GM19438 (cell line): ENCODE results near the gene FNDC3B.
"Not testable (repeated sequence)": the region's sequence is repeated elsewhere in the genome, so short reads cannot be mapped to it uniquely, and the experiment has no call there.

Experiments
- ATAC-seq: cut with Tn5 transposase; IDR thresholded peaks from one replicate; pipeline ENCODE4 v1.9.1; 2021; ENCODE audit warnings: low read depth; ENCODE audit not compliant: unreplicated experiment

FNDC3B gene

DNA sequence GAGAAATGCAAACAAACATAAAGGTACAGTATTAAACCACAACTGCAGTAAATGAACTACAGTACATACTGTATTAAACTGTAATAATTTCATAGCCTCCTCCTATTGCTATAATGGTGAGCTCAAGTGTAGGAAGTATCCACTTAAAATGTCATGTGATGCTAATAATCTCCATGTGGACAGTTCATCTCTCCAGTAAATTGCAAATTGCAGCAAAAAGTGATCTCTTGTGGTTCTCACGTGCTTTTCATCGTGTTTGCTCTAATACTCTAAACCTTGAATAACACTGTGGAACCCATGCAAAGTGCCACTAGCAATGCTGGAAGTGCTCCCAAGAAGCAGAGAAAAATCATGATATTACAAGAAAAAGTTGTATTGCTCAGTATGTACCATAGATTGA, 9.2 kb upstream of the FNDC3B start:
- no peak for ATAC-seq

DNA sequence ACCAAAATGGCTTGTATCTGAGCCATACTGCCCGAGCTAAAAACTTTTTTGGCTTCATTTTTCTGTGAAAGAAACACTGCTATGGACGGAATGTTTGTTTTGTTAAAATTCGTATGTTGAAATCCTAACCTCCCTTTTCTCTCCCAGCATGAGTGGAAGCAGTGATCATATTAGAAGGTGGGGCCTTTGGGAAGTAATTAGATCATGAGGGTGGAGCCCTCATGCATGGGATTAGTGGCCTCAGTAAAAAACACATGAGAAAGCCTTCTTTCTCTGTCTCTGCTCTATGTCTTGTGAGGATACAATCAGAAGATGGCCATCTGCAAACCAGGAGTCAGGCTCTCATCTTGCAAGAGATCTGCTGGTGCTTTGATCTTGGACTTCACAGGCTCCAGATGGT, 7.4 kb upstream of the FNDC3B start:
- ATAC-seq: no peak

DNA sequence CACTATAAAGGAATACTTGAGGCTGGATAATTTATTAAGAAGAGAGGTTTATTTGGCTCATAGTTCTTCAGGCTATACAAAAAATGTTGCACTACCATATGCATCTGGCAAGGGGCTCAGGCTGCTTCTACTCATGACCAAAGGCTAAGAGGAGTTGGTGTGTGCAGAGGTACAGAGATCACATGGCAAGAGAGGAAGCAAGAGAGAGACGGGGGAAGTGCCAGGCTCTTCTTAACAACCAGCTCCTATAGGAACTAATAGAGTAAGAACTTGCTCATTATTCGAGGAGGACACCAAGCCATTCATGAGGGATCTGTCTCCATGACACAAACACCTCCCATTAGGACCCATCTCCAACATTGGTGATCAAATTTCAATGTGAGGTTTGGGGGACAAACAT, 6.0 kb upstream of the FNDC3B start:
- ATAC-seq: no peak

DNA sequence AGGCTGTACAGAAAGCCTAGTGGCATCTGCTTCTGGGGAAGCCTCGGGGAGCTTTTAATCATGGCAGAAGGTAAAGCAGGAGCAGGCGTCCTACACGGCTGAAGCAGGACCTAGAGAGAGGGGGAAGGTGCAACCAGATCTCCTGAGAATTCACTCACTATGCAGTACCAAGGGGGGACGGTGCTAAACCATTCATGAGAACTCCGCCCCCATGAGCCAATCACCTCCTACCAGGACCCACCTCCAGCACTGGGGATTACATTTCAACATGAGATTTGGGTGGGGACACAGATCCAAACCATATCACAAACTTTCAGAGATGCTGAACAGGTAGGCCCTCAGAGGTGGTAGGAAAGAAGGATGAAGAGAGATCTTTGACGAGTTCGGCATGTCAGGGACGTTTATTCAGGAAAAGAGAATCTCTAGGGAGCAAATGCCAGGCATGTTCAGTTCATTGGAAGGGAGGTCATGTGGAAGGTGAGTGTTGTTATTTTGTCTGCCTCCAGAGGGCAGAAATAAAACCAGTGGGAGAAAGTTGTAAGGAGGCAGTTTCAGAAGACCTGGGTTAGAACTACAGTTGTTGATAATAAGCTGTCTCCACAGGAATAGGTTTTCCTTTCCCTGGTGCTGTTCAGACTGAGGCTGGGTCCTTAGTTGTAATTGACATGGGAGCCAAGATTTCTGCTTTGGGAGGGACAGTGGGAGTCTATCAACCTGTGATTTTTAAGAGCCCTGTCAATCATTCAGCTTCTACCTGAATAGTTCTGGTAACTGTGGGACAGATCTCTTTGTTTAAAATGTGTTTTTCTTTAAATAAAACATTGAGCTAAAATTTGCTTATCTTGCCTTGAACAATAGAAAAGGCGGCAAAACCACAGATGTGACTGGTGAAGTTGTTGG, 4.3 kb upstream of the FNDC3B start:
- ATAC-seq: no peak

DNA sequence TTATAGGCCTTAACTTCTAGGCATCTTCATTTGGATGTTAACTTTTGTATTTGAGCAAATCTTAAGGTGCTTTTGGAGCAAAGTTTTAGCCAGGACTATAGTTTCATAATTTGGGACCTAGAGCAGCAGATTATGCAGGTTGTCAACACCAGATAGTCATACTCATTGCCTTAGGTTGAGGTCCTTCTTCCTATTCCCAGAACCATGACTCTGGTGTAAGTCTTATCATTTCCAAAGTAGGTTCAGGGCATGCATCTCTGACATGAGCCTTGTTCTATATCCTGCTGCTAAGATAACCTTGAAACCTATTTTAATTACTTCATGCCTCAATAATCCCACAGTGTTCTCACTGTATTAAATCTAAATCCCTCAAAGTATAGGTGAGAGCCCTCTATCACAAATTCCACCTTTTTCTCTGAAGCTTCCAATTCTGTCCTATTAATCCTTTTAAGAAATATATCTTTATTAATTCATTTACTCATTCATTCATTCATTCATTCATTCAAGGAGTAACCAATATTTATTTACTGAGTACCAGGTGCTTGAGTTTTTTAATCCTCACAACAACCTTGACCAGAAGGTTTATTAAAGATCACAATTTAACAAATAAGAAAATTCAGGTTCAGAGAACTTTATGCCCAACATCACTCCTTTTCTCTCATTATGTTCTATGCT, 2.7 kb upstream of the FNDC3B start:
- ATAC-seq: no peak

DNA sequence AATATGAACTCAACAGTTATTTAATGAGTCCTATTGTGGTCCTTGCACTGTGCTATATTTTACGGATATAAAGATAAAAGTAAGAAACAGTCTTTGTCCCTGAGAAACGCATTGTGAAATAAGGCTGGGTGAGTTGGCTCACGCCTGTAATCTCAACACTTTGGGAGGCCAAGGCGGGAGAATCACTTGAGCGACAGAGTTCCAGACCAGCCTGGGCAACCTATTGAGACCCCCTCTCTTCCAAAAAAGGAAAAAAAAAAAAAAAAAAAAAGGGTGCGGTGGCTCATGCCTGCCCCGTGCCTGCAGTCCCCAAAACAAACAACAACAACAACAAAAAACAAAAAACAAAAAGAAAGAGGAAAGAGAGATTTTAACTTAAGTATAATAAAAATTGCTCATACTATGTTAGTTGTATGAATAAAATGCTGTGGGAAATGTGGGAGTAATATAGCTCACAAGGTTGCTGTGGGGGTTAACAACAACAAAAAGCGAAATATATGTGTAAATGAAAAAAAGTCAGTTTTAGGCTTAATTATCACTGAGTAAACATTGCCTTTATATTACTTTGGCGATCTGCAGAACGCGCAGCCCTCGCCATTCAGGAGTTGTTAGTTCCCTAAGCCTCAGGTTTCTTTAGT, 461 bp upstream of the FNDC3B start:
- ATAC-seq: no peak

DNA sequence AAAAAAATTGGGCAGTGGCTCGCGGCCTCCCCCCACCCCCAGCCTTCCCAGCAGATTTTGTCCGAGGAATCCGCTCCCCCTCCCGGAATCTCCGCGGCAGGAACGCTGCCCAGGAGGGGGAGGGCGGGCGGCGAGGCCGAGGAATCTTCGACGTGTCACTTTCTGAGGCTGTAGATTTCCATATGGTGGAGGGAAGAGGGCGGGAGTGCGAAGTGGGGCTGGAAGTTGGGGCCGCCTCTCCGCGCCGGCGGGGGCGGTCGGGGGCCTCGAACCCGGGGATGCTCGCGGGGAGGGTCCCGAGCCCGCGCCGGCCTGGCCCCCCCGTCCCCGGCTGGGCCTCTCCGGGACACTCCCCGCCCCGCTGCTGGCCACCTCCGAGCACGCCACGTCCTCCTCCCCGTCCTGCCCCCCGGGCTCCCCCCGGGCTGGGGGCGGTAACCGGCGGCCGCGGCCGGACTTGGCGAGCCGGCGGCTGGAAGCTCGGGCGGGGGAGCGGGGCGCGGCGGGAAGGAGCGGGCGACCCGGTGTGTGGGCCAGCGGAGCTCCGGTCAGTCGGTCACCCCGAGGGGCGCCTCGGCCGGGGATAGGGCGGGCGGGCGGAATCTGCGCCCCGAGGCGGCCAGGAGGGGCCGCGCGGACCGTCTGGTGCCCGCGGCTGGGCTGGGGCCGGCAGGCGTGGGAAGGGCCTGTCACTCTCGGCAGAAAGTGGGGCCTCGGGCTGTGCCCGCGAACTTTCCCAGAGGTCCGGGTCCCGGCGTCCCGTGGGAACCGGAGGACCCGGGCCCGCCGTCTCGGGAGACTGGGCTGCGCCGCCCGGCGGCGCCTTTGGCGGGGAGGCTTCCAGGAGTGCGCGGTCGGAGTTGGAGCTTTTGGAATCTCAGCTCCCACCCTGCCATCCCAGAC, 951 bp downstream of the FNDC3B start:
- peak; percentile 24 for ATAC-seq

DNA sequence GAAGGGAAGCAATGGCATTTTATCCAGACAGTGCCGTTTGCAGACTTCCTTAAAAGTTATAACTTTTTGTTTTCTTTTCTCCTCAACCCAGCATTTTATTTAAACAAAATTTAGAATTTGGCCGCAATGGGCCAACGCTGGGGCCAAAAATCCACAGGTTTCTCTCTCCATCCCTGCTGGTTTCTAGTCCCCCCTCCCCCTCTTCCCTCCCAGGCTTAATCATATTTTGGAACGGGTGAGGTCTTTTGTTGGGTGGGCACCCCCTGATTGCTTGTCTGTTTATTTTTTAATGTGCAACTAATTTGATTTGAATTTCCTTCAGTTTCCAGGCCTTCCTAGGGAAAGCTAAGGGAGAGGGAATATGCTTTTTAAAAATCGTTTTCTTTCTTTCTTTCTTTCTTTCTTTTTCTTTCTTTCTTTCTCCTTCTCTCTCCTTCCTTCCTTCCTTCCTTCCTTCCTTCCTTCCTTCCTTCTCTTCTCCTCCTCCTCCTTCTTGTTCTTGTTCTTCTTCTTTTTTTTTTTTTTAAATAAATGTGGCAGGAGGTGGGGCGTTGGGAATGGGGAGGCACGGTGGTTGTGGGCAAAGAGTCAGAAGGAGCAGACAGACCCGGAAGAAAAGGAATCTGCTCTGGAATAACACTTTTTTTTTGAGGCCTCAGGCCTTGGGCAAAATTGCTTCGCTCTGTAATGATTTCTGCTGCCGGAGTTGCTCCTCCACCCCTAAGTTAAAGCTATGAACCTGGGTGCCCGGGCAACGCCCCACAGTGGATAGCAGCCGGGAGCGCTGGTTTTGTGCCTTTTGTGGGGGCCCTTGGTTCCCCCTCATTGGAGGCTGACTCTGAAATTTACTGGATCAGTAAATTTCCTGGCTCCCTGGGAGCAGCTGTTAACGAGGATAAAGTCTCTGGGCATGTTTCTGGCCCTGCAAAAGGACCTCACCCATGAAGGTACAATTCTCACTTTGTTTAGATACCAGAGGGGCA, 1.9 kb downstream of the FNDC3B start:
- ATAC-seq: no peak

DNA sequence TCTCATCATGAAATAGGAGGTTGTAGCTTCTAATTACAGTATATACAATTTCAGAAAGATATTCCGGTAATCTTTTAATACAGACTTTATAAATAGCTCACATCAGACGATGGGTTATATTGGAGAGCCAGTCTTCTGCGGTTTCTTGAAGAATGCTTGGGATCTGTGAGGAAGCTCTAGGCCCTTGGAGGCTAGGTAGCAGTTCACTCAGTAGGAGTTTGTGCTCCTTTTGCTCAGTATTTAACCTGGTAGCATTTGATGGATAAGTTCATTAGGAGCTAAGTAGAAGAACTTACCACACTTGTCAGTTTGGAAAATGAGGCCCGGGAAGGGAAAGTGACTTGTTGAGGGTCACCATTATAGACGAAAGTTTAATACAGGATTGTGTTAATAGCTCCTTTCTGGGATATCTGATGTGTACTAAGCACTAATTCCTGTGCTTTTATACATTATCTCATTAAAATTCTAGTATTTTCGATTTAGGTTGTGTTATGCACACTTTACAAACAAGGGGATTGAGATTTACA, 2.8 kb downstream of the FNDC3B start:
- no peak for ATAC-seq

DNA sequence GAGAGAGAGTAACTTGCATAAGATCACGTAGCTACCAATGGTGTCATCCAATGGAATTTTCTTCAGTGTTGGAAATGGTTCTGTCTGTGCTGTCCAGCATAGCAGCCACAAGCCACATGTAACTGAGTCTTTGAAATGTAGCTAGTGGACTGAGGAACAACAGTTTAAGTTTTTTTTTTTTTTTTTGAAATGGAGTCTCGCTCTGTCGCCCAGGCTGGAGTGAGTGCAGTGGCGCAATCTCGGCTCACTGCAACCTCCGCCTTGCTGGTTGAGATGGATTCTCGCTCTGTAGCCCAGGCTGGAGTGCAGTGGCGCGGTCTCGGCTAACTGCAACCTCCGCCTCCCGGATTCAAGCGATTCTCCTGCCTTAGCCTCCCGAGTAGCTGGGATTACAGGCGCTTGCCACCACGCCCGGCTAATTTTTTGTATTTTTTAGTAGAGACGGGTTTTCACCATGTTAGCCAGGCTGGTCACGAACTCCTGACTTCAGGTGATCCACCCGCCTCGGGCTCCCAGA, 3.3 kb downstream of the FNDC3B start:
- not testable (repeated sequence) for ATAC-seq

DNA sequence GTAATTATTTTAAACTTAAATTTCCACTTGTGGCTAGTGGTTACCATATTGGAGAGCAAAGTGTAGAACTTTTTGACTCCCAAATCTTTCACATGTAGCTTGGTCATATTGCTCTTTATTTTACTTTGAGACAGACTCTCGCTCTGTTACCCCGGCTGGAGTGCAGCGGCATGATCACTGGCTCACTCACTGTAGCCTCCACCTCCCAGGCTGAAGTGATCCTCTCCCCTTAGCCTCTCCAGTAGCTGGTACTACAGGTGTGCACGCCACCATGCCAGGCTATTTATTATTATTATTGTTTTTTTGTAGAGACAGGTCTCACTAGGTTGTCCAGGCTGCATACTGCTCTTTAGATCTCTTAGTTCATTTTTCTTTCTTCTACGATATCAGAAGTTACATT, 3.9 kb downstream of the FNDC3B start:
- no peak for ATAC-seq

DNA sequence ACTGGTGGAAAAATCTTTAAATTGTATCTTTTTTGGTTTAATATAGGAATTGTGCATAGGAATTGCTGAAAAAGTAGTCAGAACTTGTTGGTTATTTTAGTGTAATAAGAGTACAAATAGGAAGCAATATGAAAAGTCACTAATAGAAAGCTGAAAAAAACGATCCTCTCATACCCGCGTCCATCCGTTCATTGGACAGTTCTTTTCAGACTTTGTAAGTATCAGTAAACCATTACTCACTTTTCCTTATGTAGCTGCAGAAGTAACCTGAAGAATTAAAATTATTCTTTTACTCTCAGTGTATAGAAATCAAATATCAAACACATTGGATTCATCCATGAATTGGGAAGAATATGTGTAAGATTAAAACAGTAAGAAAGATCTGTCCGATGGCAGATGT, 4.4 kb downstream of the FNDC3B start:
- ATAC-seq: no peak

DNA sequence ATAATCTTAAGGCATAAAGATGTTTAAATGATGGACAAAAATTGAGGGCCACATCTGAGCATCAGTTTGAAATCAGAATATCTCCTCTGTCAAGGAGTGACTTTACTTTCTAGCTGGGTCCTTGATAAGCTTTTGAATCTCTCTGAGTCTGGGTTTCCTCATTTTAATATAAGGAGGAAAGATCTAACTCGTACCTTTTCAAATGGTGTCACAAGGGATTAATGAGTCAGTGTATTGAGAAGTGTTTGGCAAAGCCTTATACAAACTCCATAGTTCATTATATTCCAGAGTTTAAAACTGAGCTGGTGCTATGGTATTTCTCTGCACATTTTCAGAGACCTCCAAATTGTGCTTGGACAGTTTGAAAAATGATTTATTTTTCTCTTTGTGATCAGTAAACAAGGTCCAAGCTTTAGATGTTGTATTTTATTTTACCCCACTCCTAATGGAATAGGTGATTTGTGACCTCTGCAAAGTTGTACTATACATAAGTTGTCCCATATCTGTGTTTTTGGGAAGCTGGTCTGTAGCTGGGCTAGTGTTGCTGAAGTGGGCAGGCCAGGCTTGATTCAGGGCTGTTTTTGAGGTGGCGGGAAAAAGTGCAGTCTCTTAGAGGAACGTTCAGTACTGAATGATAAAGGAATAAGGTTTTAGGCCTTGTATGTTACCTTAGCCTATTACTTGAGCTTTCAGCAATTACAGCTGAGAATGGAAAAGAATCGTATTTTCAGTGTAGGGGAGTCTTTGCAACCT, 5.6 kb downstream of the FNDC3B start:
- no peak for ATAC-seq

DNA sequence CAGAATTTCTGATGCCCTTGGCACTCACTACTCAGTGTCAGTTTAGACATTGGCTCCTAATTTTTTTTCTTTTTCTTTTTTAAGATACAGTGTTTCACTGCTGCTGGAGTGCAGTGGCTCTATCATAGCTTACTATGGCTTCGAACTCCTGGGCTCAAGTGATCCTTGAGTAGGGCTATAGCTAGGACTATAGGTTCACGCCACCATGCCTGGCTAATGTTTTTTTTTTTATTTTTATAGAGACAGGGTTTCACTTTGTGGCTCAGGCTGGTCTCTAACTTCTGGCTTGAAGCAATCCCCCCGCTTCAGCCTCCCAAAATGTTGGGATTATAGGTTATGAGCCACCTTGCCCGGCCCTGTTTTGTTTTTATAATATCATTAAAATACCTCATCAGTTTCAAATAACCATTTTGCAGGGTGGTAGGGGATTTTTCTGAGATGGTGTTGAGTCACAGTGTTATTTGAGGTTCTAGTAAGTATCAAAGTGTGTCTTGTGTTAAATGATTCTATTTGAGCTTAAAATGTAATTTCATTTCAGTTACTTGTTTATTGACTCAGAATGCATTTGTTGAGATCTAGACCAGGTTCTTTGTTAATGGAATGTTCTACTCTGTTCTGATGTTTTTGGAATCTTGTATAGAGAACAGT, 7.0 kb downstream of the FNDC3B start:
- ATAC-seq: no peak

DNA sequence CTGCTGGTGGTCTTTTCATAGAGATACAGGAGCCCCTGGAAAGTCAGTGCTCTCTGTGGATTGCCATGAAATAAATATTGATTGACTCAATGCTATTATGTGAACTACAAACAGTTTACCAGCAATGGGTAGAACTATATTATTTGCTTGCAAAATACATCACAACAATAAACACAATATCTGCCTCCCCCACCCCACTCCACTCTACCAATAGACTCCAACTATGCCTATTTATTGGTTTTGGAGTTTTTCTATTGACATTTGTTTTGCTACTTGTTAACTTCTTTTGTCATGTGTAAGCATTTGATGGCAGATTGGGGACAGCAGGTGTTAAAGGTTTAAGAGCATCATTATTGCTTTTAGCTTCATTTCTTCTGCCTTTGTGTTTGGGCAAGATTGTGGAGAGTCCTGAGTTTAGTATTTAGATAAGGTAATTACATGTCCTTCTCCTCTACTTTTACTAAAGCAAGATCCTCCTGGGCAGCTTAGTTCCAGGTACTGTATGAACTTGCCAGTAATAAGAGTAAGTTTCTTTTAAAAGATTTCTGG, 8.3 kb downstream of the FNDC3B start:
- no peak for ATAC-seq

DNA sequence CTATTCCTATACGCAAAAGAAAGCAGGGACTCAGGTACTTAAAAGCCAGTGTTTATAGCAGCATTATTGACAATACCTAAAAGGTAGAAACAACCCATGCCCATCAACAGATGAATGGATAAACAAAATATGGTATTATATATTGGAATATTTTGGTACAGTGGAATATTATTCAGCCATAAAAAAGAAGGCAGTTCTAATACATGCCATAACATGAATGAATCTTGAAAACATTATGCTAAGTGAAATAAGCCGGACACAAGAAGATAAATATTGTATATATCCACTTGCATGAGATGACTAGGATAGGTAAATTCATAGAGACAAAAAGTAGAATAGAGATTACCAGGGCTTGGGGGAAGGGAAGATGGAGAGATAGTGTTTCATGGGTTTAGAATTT, 9.2 kb downstream of the FNDC3B start:
- no peak for ATAC-seq

DNA sequence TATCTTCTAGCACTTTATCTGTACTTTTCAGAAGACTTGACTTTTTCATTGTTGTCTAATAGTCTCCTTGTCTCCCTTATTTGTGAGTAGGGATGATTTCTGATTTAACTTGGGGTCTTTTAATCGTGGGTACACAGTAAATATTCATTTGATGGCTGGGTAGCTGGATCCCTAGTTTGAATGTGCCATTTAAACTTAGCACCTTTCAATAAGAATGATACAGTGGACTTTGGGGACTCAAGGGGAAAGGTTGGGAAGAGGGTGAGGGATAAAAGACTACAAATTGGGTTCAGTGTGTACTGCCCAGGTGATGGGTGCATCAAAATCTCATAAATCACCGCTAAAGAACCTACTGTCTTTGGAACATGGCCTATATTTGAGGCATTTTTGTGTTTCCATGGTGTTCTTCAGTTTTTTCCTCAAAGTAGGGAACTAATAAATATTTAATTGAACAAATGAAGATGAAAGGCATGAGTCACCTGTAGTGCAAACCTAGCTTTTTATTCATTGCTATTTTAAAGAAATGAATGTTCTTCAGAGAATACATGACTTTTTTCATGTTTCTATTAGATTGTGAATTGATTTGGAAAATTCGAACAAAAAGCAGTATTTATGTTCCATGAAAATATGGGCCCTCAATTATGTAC, 12.1 kb downstream of the FNDC3B start:
- ATAC-seq: no peak
